CD4-positive, alpha-beta T cell (primary cell): ENCODE data around the gene TBX1. TPM values are rescaled to one million over a fixed set of nuclear protein-coding genes. Genes with fewer than 3 reads are reported as not detected.

ENCODE experiments used
- ATAC-seq: fragments of 200-7000 bp; cut with Tn5 transposase; one replicate; pipeline ENCODE4 v1.10.0; 2022; ENCODE audit warnings: mild to moderate bottlenecking; ENCODE audit not compliant: poor library complexity
- CTCF ChIA-PET: fragments of 350-600 bp; sonication (Branson Sonifier 250); formaldehyde crosslinking; loops from one replicate; lab custom pipeline; 2021; ENCODE audit warnings: antibody characterized with exemption, inconsistent platforms; lab: Charles Lee
- POLR2A ChIA-PET: fragments of 350-600 bp; sonication (Branson Sonifier 250); formaldehyde crosslinking; loops from one replicate; lab custom pipeline; 2021; ENCODE audit warnings: antibody characterized with exemption, inconsistent platforms; lab: Charles Lee
- DNase-seq, 14 experiments: peaks; one replicate each; pipeline ENCODE4 v3.0.0-alpha.2; 2013 to 2020; ENCODE audit warnings: mixed read lengths in 2 of 14
- H3K27ac ChIP-seq, 2 donors: one replicate each; pipeline versions ENCODE4 v1.5.1 to v1.7.0; 2013; ENCODE audit warnings: low read length in 2 of 2, low read depth in 1 of 2, mild to moderate bottlenecking in 1 of 2
- H3K27me3 ChIP-seq, 2 experiments: 1 replicate in 1 of 2; 2 replicates in 1 of 2; pipeline versions ENCODE4 v1.6.1 to v1.7.0; 2013; ENCODE audit warnings: low read length in 2 of 2, control low read depth in 1 of 2, mild to moderate bottlenecking in 1 of 2, moderate library complexity in 1 of 2; ENCODE audit not compliant: insufficient read depth in 2 of 2, control insufficient read depth in 1 of 2
- H3K36me3 ChIP-seq: one replicate; pipeline ENCODE4 v1.6.1; 2013; ENCODE audit warnings: low read length, control low read depth; ENCODE audit not compliant: insufficient read depth
- H3K4me1 ChIP-seq: one replicate; pipeline ENCODE4 v1.6.1; 2013; ENCODE audit warnings: low read length, control low read depth; ENCODE audit not compliant: insufficient read depth
- H3K4me3 ChIP-seq: one replicate; pipeline ENCODE4 v1.5.1; 2013; ENCODE audit warnings: mild to moderate bottlenecking, low read length, moderate library complexity
- H3K9me3 ChIP-seq, 2 experiments: 1 replicate in 1 of 2; 2 replicates in 1 of 2; pipeline versions ENCODE4 v1.6.1 to v1.7.0; 2013; ENCODE audit warnings: low read length in 2 of 2, mild to moderate bottlenecking in 2 of 2, control low read depth in 1 of 2, moderate library complexity in 1 of 2; ENCODE audit not compliant: control insufficient read depth in 1 of 2, insufficient read depth in 1 of 2
- H3K27ac Mint-ChIP-seq: one replicate; pipeline ENCODE4 v1.8.0; 2020; ENCODE audit warnings: mixed read lengths
- H3K27me3 Mint-ChIP-seq: one replicate; pipeline ENCODE4 v1.8.0; 2021; ENCODE audit warnings: mixed read lengths
- H3K36me3 Mint-ChIP-seq: one replicate; pipeline ENCODE4 v1.8.0; 2021; ENCODE audit warnings: low read depth, mixed read lengths
- H3K4me1 Mint-ChIP-seq: one replicate; pipeline ENCODE4 v1.8.0; 2021; ENCODE audit warnings: low read depth, mixed read lengths
- H3K4me3 Mint-ChIP-seq: one replicate; pipeline ENCODE4 v1.8.0; 2020; ENCODE audit warnings: mild to moderate bottlenecking, mixed read lengths
- H3K9me3 Mint-ChIP-seq: one replicate; pipeline ENCODE4 v1.8.0; 2020; ENCODE audit warnings: mixed read lengths
- CTCF ChIP-seq: fragments of 200-600 bp; IDR thresholded peaks from one replicate; pipeline ENCODE4 v1.8.0; 2022; ENCODE audit warnings: antibody characterized with exemption, mild to moderate bottlenecking
- intact Hi-C, 2 experiments: fragments of 100-400 bp; cut with DNase I in 1 of 2; cut with micrococcal nuclease in 1 of 2; formaldehyde crosslinking; loops; one replicate each; pipeline versions ENCODE4 v1.15.1 to v1.9.0; 2023 to 2025; cut with DNase I, micrococcal nuclease
- total RNA-seq, 174 experiments: library from RNA in 2 of 174; stranded (reverse) in 2 of 174; gene quantifications; one replicate each; pipeline ENCODE4 v1.2.3 and lab custom pipeline; 2021 to 2026

The TBX1 gene
- total RNA-seq, 2 experiments from 2014 or later, result not detected

- Histone ChIP-seq H3K27me3 (peaks cover 57 to 64% of the 10 kb centered on the region in 2 experiments), H3K27ac (no peak overlapping the region), H3K4me1 (peaks cover 13% of the 10 kb centered on the region), H3K9me3 (peaks cover 0 to 23% of the 10 kb centered on the region in 2 experiments), H3K36me3 (no peaks in the 10 kb centered on the region), H3K4me3 (no peak overlapping the region)
- Mint-ChIP-seq H3K27me3 (peaks cover 75% of the 10 kb centered on the region), H3K27ac (no peak overlapping the region), H3K4me3 (no peak overlapping the region), H3K9me3 (no peaks in the 10 kb centered on the region), H3K36me3 (no peaks in the 10 kb centered on the region), H3K4me1 (peaks cover 13% of the 10 kb centered on the region)
- intact Hi-C loops, result no loop called here
- TF ChIP-seq CTCF, result no peak
- no peak for ATAC-seq
- CTCF ChIA-PET, result no interaction called here
- DNase-seq, result no peak
- POLR2A ChIA-PET, result no interaction called here
These were observed 11.8 kb downstream of the TBX1 start for GRCh38 chr22:19772422-19772672.

GRCh38 chr22:19772673-19773469 lies 12.3 kb downstream of the TBX1 start:
- Histone ChIP-seq H3K4me3 (no peak overlapping the region), H3K4me1 (peaks cover 8% of the 10 kb centered on the region), H3K27ac (no peak overlapping the region), H3K36me3 (no peaks in the 10 kb centered on the region), H3K9me3 (peaks cover 0 to 17% of the 10 kb centered on the region in 2 experiments), H3K27me3 (peaks cover 52 to 58% of the 10 kb centered on the region in 2 experiments)
- Mint-ChIP-seq H3K27me3 (peaks cover 69% of the 10 kb centered on the region), H3K9me3 (no peaks in the 10 kb centered on the region), H3K36me3 (no peaks in the 10 kb centered on the region), H3K27ac (no peak overlapping the region), H3K4me3 (no peak overlapping the region), H3K4me1 (peaks cover 9% of the 10 kb centered on the region)
- CTCF ChIA-PET, result no interaction called here
- POLR2A ChIA-PET, result no interaction called here
- ATAC-seq (no peak), DNase-seq (no peak)
- intact Hi-C loops, result no loop called here
- no peak for TF ChIP-seq CTCF

- DNase-seq (no peak), ATAC-seq (no peak)
- POLR2A ChIA-PET, result no interaction called here
- H3K36me3 Mint-ChIP-seq, result no peaks in the 10 kb centered on the region
- TF ChIP-seq CTCF, result no peak
- CTCF ChIA-PET, result no interaction called here
- Histone ChIP-seq H3K4me1 (peaks cover 5% of the 10 kb centered on the region), H3K27ac (no peak overlapping the region), H3K27me3 (peaks cover 45 to 51% of the 10 kb centered on the region in 2 experiments), H3K9me3 (peaks cover 0 to 12% of the 10 kb centered on the region in 2 experiments), H3K36me3 (no peaks in the 10 kb centered on the region), H3K4me3 (no peak overlapping the region)
- peaks cover 9% of the 10 kb centered on the region for H3K4me1 Mint-ChIP-seq
- intact Hi-C loops, result no loop called here
- no peak overlapping the region for H3K4me3 Mint-ChIP-seq
- H3K27ac Mint-ChIP-seq, result no peak overlapping the region
- H3K9me3 Mint-ChIP-seq, result no peaks in the 10 kb centered on the region
- H3K27me3 Mint-ChIP-seq, result peaks cover 62% of the 10 kb centered on the region
These were observed 13.0 kb downstream of the TBX1 start for GRCh38 chr22:19773470-19774040.
